ENCODE results near the gene MARK4. TPM values are rescaled to one million over a fixed set of nuclear protein-coding genes. Genes with fewer than 3 reads are reported as not detected.
"Not testable (repeated sequence)": the region's sequence is repeated elsewhere in the genome, so short reads cannot be mapped to it uniquely, and the experiment has no call there.

MARK4 gene
- total RNA-seq, 2 donors from 2014 or later, result 28.9 to 36.4 TPM

DNA sequence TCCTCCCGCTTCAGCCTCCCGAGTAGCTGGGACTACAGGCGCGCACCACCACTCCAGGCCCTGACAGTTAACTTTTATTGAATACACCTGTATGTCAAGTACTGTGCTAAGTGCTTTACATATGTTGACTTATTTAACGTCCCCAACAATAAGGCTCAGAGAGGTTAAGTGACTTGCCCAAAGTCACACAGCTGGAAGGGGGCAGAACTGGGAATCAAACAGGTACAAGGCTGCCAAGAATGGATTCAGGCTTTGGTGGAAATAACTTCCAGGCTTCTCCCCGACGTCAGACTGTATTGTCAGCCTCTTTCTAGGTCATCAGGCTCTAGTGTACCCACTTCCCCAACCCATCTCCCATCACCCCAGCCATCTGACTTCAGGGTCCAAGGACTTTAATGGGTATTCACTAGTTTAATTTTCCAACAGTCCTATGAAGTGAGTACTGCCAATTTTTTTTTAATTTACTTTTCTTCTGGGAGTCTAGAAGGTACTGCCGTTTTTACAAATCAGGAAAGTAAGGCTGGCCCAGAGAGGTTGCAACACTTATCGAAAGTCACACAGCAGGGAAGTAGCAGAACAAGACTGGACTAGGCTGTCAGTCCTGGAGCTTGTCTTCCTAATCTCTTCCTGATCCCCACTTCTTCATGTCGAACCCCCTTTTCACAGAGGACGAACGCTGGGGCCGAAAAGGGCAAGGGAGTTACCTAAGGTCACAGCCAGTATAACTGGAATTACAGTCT is 76.5 kb downstream of the MARK4 start:
- H3K9me3 ChIP-seq (ENCODE audit: control insufficient read depth, low read length, poor library complexity, severe bottlenecking), result no peaks in the 10 kb centered on the region
- Mint-ChIP-seq H3K4me3 (no peak overlapping the region), H3K27ac (no peak overlapping the region), H3K4me1 (peaks cover 6% of the 10 kb centered on the region), H3K27me3 (peaks cover 15% of the 10 kb centered on the region), H3K36me3 (ENCODE audit: low read depth) (peaks cover 3% of the 10 kb centered on the region)
- DNase-seq, result no peak
- no peak for ATAC-seq

DNA sequence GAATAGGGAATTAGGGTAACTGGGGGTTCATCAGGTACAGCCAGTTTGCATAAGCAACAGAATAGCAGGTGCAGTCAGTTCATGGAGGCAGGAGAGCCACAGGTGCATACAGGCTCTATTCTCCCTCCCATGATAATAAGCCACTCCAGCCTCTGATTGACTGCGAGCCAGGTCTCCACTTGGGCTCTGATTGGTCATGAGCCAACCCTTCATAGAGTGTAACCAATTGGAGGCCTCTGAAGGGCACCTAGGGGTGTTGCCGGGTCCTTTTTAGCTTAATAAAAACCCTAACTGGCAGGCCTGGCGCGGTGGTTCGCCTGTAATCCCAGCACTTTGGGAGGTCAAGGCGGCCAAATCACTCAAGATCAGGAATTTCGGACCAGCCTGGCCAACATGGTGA is 80.3 kb downstream of the MARK4 start:
- DNase-seq (no peak), ATAC-seq (no peak)
- peaks cover 1% of the 10 kb centered on the region for H3K4me1 Mint-ChIP-seq
- H3K4me3 Mint-ChIP-seq, result no peak overlapping the region
- H3K36me3 Mint-ChIP-seq (ENCODE audit: low read depth), result no peaks in the 10 kb centered on the region
- no peak overlapping the region for H3K27ac Mint-ChIP-seq
- H3K9me3 ChIP-seq (ENCODE audit: control insufficient read depth, low read length, poor library complexity, severe bottlenecking), result no peaks in the 10 kb centered on the region
- H3K27me3 Mint-ChIP-seq, result peaks cover 10% of the 10 kb centered on the region

DNA sequence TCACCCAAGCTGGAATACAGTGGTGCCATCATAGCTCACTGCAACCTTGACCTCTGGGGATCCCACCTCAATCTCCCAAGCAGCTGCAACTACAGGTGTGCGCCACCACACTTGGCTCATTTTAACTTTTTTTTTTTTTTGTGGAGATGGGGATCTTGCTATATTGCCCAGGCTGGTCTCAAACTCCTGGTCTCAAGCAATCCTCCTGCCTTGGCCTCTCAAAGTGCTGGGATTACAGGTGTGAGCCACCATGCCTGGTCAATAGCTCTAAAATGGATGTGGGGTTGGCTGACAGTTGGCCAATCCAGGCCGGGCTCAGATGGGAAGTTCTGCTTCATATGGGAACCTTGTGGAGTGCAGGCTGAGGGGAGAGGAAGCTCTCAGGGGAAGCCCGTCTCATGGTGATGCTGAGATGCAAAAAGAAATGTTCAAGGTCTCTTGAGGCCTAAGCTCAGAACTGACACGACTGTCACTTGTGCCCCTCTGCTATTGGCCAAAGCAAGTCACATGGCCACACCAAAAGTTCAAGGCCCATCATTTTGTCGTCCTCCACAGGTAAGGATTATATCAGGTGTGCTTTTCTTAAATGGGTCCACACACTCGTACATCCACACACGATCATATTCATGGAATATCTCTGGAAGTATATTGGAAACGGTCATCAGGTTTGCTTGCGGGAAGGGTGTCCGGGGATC is 82.7 kb downstream of the MARK4 start:
- H3K27me3 Mint-ChIP-seq, result peaks cover 15% of the 10 kb centered on the region
- H3K4me3 Mint-ChIP-seq, result no peak overlapping the region
- no peaks in the 10 kb centered on the region for H3K9me3 ChIP-seq (ENCODE audit: control insufficient read depth, low read length, poor library complexity, severe bottlenecking)
- H3K4me1 Mint-ChIP-seq, result peaks cover 4% of the 10 kb centered on the region
- no peak for ATAC-seq
- DNase-seq, result no peak
- no peaks in the 10 kb centered on the region for H3K36me3 Mint-ChIP-seq (ENCODE audit: low read depth)
- no peak overlapping the region for H3K27ac Mint-ChIP-seq

DNA sequence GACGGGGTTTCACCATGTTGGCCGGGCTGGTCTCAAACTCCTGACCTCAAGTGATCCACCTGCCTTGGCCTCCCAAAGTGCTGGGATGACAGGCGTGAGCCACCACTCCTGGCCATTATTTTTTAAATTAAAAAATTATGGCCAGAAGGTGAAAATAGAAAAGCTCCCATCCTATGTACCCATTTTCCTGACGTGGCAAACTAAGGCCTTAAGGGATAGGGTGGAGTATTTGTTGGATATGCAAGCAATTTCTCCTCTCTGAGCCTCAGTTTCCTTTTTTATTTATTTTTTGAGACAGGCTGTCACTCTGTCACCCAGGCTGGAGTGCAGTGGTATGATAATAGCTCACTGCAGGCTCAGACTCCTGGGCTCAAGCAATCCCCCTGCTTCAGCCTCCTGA is 83.8 kb downstream of the MARK4 start:
- not testable (repeated sequence) for H3K4me1 Mint-ChIP-seq; H3K4me3 Mint-ChIP-seq; H3K27ac Mint-ChIP-seq; ATAC-seq; DNase-seq; H3K9me3 ChIP-seq (ENCODE audit: control insufficient read depth, low read length, poor library complexity, severe bottlenecking); H3K36me3 Mint-ChIP-seq (ENCODE audit: low read depth)
- peaks cover 24% of the 10 kb centered on the region for H3K27me3 Mint-ChIP-seq

DNA sequence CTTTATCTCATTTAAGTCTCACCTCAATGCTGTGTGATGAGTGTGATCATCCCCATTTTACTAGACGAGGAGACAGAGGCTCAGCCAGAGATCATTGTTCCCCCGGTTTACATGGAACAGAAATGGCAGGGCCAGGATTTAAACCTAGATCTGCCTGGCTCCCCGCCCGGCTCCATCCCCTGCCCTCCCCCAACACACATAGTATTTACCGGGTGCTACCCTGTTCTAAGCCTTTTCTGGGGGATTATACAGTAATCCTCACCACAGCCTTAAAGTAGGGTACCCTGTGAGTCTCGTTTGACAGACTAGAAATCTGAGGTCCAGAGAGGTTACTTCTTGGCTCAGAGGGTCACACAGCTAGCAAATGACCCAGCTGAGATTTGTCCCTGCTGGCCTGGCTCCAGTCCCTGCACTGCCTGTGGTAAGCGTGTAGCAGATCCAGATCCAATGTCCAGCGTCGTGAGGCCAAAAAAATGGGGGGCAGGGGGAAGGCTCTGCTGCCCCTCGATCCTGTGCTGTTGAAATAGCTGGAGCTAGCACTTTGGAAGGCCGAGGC is 85.7 kb downstream of the MARK4 start:
- peaks cover 2% of the 10 kb centered on the region for H3K36me3 Mint-ChIP-seq (ENCODE audit: low read depth)
- H3K27ac Mint-ChIP-seq, result no peak overlapping the region
- H3K4me3 Mint-ChIP-seq, result no peak overlapping the region
- H3K27me3 Mint-ChIP-seq, result peaks cover 24% of the 10 kb centered on the region
- ATAC-seq, result no peak
- DNase-seq, result no peak
- peaks cover 8% of the 10 kb centered on the region for H3K4me1 Mint-ChIP-seq
- no peaks in the 10 kb centered on the region for H3K9me3 ChIP-seq (ENCODE audit: control insufficient read depth, low read length, poor library complexity, severe bottlenecking)

DNA sequence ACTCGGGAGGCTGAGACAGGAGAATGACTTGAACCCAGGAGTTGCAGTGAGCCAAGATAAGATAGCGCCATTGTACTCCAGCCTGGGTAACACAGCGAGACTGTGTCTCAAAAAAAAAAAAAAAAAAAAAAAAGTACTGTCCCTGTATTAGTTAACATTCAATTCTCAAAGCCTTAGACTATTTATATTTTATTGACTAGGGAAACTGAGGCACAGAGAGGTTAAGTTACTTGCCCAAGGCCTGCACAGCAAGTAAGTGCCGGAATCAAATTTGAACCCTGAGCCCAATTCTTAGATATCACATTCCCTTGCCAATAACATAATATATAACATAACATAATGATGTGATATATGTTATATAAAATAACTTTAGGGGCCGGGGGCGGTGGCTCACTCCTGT is 88.6 kb downstream of the MARK4 start:
- no peak overlapping the region for H3K4me3 Mint-ChIP-seq
- peaks cover 4% of the 10 kb centered on the region for H3K36me3 Mint-ChIP-seq (ENCODE audit: low read depth)
- peaks cover 8% of the 10 kb centered on the region for H3K4me1 Mint-ChIP-seq
- DNase-seq (no peak), ATAC-seq (no peak)
- H3K27me3 Mint-ChIP-seq, result peaks cover 24% of the 10 kb centered on the region
- no peaks in the 10 kb centered on the region for H3K9me3 ChIP-seq (ENCODE audit: control insufficient read depth, low read length, poor library complexity, severe bottlenecking)
- H3K27ac Mint-ChIP-seq, result no peak overlapping the region

DNA sequence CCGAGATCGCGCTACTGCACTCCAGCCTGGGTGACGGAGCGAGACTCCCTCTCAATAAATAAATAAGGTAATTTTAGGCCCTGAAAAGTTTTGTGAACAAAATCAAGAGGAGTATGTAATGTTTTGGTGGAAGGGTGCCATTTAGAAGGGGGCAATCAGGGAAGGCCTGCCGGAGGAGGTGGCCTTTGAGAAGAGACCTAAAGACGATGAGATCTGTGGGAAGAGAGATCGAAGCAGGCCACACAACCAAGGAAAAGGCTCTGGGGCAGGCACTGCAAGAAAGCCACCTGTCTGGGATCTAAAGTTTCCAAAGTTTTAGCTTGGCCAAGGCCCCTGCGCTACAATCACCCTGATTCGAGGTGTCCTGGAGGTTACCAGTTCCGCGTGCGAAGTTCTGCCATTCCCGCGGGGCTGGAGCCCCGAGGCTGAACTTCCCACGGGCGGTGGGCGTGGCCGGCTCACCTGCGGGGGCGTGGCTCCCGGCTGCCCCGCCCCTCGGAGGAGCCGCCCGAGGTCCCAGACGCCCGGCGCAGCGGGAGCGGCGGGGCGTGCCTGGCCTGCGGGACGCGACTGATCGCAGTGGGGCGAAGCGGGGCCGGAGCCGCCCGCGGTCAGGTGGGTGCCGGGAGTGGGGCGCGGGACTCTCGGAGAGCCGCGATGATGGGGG is 89.3 kb downstream of the MARK4 start, which contains the start of gene KLC3:
TSS of gene KLC3 (plus strand) at position 519 of the 667 bp plus-strand sequence. CDS start 4,792 bp downstream, outside the sequence.
- Mint-ChIP-seq H3K36me3 (ENCODE audit: low read depth) (peaks cover 4% of the 10 kb centered on the region), H3K4me1 (peaks cover 8% of the 10 kb centered on the region), H3K4me3 (peak within 1 kb of the TSS; percentile 64), H3K27me3 (peaks cover 27% of the 10 kb centered on the region), H3K27ac (no peak within 1 kb of the TSS)
- ATAC-seq (peak; percentile 51), DNase-seq (peak in 2 of 3 donors; percentile 45 to 46)
- no peaks in the 10 kb centered on the region for H3K9me3 ChIP-seq (ENCODE audit: control insufficient read depth, low read length, poor library complexity, severe bottlenecking)

DNA sequence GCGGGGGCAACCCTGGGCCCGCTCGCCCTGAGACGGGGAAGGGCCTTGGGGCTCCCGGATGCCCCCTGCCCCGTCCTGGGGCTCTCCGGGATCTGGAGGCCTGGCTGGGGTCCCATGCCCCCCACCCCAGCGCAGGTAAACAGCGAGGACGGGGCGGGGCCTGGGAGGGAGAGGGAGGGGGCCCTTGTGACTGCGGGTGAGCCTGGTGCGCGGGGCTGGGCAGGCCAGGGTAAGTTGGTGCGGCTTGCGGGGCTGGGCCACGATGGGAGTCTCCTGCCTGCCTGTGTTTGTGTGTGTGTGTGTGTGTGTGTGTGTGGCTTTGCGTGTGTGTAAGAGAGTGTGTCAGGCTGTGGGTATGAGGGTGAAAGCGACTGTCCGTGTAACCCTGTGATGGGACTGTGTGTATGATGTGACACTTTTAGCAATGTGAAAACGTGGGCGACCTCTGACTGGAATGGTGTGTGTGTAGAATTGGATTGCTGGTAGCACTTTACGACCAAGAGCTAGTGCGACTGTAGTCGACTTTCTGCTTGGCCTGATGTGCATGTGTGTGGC is 89.9 kb downstream of the MARK4 start:
- no peak overlapping the region for H3K4me3 Mint-ChIP-seq
- H3K27me3 Mint-ChIP-seq, result peaks cover 34% of the 10 kb centered on the region
- DNase-seq (no peak), ATAC-seq (no peak)
- H3K27ac Mint-ChIP-seq, result no peak overlapping the region
- peaks cover 8% of the 10 kb centered on the region for H3K4me1 Mint-ChIP-seq
- H3K36me3 Mint-ChIP-seq (ENCODE audit: low read depth), result peaks cover 4% of the 10 kb centered on the region
- H3K9me3 ChIP-seq (ENCODE audit: control insufficient read depth, low read length, poor library complexity, severe bottlenecking), result no peaks in the 10 kb centered on the region

DNA sequence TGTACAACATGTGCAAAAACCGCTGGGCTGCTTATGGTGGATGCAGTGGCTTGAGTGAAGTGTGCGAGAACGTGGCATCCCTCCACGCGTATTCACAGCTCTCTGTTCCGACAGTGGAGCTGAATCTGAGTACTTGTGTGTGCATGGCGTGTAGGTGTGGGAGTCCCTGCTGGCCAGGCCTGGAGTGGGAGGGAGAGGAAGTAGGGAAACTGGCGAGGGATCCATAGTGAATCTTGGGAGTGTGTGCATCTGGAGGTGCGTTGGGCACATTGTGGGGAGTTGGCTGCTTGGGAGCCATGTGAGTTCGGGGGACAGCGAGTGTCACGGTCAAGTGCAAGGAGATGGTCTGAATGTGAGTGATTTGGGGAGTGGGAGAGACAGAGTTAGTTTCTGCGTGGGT is 91.8 kb downstream of the MARK4 start:
- peaks cover 39% of the 10 kb centered on the region for H3K27me3 Mint-ChIP-seq
- DNase-seq, result no peak
- peaks cover 4% of the 10 kb centered on the region for H3K36me3 Mint-ChIP-seq (ENCODE audit: low read depth)
- no peak overlapping the region for H3K27ac Mint-ChIP-seq
- no peaks in the 10 kb centered on the region for H3K9me3 ChIP-seq (ENCODE audit: control insufficient read depth, low read length, poor library complexity, severe bottlenecking)
- peaks cover 8% of the 10 kb centered on the region for H3K4me1 Mint-ChIP-seq
- no peak for ATAC-seq
- H3K4me3 Mint-ChIP-seq, result no peak overlapping the region

DNA sequence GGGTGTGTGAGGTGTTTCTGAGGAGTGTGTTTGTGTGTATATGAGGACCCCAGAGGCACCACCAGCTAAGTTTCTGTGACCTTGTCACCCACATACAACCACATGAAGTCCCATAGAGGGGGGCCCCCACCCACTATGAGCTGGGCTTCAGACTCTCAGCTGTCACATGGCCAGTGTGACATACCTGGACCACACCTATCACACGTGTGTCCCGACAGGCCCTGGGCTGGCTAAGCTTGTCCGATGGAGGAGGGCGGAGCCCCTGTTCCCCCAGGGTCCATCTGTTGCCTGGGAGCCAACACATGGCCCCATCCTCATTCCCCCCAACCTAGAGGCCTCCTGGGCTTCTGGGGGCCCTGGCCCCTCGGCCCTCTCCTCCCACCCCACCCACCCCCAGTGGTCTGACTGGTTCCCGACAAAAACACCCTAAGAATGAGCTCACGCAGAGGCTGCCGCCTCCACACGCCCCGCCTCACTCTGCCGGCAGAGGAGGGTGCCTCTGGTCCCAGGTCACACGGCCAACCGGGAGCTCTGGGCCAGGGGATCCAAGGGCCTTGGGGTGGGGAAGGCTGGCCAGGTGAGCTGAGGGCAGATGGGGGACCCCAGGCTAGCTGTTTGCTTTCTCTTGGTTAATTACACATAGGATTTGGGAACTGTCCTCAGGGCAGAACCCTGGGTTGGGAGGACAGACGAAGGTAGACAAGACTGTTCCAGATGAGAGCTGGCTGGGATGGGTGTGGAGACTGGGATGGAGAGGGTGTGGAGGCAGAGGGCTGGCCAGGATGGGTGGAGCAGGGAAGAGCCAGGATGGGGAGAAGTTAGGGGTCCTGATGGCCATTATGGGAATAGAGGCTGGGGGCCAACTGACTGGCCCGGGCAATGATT is 93.8 kb downstream of the MARK4 start:
- Mint-ChIP-seq H3K36me3 (ENCODE audit: low read depth) (peaks cover 4% of the 10 kb centered on the region), H3K27me3 (peaks cover 26% of the 10 kb centered on the region), H3K4me3 (no peak overlapping the region), H3K27ac (no peak overlapping the region), H3K4me1 (peaks cover 3% of the 10 kb centered on the region)
- no peaks in the 10 kb centered on the region for H3K9me3 ChIP-seq (ENCODE audit: control insufficient read depth, low read length, poor library complexity, severe bottlenecking)
- ATAC-seq (no peak), DNase-seq (no peak)

DNA sequence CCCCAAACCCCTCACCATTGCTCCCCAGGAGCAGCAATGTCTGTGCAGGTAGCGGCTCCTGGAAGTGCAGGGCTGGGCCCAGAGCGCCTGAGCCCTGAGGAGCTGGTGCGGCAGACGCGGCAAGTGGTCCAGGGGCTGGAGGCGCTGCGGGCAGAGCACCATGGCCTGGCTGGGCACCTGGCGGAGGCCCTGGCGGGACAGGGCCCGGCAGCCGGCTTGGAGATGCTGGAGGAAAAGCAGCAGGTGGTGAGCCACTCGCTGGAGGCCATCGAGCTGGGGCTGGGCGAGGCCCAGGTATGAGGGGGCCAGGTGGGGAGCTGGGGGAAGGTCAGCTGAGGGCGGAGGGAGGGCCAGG is 94.4 kb downstream of the MARK4 start:
- Mint-ChIP-seq H3K27me3 (peaks cover 21% of the 10 kb centered on the region), H3K4me3 (no peak overlapping the region), H3K27ac (no peak overlapping the region), H3K4me1 (no peaks in the 10 kb centered on the region), H3K36me3 (ENCODE audit: low read depth) (peaks cover 2% of the 10 kb centered on the region)
- H3K9me3 ChIP-seq (ENCODE audit: control insufficient read depth, low read length, poor library complexity, severe bottlenecking), result no peaks in the 10 kb centered on the region
- DNase-seq (no peak), ATAC-seq (no peak)

DNA sequence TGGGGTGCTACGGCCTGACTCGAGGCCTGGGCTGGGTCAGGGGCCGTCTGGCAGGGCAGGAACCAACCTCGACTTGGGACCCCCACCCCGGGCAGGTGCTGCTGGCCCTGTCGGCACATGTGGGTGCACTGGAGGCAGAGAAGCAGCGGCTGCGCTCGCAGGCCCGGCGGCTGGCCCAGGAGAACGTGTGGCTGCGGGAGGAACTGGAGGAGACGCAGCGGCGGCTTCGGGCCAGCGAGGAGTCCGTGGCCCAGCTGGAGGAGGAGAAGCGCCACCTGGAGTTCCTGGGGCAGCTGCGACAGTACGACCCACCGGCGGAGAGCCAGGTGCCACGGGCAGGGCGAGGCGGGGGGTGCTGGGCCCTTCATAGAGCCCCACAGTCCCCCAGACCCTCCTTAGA is 95.4 kb downstream of the MARK4 start:
- Mint-ChIP-seq H3K27ac (no peak overlapping the region), H3K4me1 (no peaks in the 10 kb centered on the region), H3K36me3 (ENCODE audit: low read depth) (peaks cover 2% of the 10 kb centered on the region), H3K4me3 (no peak overlapping the region), H3K27me3 (peaks cover 21% of the 10 kb centered on the region)
- no peaks in the 10 kb centered on the region for H3K9me3 ChIP-seq (ENCODE audit: control insufficient read depth, low read length, poor library complexity, severe bottlenecking)
- ATAC-seq (no peak), DNase-seq (no peak)
